ENCODE measurements around the gene CNTRL.
"Not testable (repeated sequence)": the region's sequence is repeated elsewhere in the genome, so short reads cannot be mapped to it uniquely, and the experiment has no call there.

Gene CNTRL

DNA sequence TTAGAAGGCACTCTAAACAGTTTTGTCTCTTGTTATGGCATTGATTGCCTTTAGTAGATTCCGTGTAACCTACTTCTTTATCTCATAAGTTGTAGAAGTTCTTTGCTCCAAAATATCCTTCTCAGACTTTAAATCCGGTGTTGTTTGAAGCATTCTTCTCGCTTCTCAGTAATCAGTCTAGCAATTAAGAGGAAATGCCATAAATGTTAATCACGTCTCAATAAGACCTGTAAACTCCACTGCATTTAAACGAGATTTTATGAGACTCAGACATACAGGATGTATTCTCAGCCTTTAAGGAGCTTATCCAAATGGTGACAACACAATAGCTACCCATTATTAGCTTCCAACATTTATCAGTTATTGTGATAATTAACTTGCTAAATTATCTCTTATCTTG lies 16.9 kb upstream of the CNTRL start:
- no peak for TF ChIP-seq ZNF274 (IDR thresholded peaks at IDR 0.05; ENCODE audit: low read depth, low read length)
- no peak overlapping the region for H3K4me3 ChIP-seq (ENCODE audit: low read length)

DNA sequence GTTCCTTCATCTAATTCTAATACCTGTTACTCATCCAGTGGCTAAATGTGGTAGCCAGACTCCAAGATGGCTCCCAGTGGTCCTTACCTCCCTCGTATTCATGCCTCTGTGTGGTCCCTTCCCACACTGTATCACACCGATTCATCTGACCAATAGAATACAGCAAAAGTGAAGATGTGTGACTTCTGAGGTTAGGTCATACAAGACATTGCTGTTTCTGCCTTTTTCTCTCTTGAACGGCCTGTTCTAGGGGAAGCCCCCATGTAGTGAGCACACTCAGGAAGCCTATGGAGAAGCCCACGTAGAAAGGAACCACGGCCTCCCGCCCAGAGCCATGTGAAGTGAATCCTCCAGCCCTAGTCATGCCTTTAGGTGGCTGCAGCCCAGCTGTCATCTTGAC lies 15.2 kb upstream of the CNTRL start:
- TF ChIP-seq ZNF274 (IDR thresholded peaks at IDR 0.05; ENCODE audit: low read depth, low read length) = no peak

DNA sequence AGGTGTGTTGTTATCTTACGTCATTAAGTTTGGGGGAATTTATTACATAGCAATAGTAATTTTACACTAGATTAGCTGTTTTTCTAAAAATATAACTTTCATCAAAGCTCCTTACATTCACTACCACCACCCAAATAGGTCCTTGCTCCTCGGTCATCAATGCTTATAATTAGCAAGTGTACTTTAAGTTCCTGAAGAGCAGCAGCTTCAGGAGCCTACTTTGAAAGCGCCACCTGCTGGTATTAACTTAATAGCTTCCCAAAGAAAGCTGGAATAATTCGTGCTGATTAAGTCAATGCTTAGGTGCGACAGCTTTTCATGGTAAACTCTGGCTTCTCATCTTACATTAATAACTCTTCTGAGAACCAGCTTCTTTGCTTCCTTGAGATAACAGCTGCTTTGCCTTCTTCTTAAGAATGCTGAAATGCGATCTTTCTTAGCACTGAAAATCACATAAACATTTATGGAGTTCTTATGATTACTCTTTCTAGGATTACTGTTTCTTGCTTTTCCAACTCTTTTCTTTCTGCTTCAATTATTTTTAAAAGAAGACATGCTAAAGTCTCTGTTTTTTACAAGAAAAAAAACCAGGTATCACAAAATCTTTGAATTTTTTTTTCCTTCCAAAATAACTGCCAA lies 14.6 kb upstream of the CNTRL start:
- H3K4me3 ChIP-seq (ENCODE audit: low read length) = no peak overlapping the region
- TF ChIP-seq ZNF274 (IDR thresholded peaks at IDR 0.05; ENCODE audit: low read depth, low read length) = no peak

More for the DNA sequence above, 15.2 kb upstream of the CNTRL start:
- no peak overlapping the region for H3K4me3 ChIP-seq (ENCODE audit: low read length)

DNA sequence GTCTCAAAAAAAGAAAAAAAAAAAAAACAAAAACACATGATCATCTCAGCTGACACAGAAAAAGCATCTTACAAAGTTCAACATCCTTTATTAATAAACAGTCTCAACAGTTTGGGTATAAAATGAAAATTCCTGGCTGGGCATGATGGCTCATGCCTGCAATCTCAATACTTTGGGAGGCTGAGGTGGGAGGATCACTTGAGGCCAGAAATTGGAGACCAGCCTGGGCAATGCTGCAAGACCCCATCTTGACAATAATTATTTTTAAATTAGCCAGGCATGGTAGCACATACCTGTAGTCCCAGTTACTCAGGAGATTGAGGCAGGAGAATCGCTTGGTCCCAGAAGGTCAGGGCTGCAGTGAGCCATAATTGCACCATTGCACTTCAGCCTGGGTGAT lies 7.9 kb upstream of the CNTRL start:
- H3K4me3 ChIP-seq (ENCODE audit: low read length) = no peak overlapping the region
- TF ChIP-seq ZNF274 (IDR thresholded peaks at IDR 0.05; ENCODE audit: low read depth, low read length) = no peak

DNA sequence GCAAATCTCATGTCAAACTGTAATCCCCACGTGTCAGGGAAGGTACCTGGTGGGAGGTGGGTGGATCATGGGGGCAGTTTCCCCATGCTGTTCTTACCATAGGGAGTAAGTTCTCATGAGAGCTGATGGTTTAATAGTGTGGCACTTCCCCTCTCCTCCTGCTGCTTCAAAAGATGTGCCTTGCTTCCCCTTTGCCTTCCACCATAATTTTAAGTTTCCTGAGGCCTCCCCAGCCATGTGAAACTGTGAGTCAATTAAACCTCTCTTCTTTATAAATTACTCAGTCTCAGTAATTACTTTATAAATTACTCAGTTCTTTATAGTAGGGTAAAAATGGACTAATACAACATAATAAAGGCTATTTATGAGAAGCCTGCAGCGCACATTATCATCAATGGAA lies 7.1 kb upstream of the CNTRL start:
- TF ChIP-seq ZNF274 (IDR thresholded peaks at IDR 0.05; ENCODE audit: low read depth, low read length) = no peak

DNA sequence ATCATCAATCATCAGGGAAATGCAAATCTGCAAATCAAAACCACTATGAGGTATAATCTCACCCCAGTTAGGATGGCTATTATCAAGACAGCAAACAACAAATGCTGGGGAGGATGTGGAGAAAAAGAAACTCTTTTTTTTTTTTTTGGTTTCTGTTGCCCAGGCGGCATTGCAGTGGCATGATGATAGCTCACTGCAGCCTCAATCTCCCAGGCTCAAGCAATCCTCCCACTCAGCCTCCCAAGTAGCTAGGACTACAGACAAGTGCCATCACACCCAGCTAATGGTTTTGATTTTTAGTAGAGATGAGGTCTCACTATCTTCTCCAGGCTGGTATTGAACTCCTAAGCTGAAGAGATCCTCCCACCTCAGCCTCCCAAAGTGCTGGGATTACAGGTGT lies 5.4 kb upstream of the CNTRL start:
- no peak for TF ChIP-seq ZNF274 (IDR thresholded peaks at IDR 0.05; ENCODE audit: low read depth, low read length)

More for the DNA sequence above, 7.1 kb upstream of the CNTRL start:
- H3K4me3 ChIP-seq (ENCODE audit: low read length) = no peak overlapping the region

DNA sequence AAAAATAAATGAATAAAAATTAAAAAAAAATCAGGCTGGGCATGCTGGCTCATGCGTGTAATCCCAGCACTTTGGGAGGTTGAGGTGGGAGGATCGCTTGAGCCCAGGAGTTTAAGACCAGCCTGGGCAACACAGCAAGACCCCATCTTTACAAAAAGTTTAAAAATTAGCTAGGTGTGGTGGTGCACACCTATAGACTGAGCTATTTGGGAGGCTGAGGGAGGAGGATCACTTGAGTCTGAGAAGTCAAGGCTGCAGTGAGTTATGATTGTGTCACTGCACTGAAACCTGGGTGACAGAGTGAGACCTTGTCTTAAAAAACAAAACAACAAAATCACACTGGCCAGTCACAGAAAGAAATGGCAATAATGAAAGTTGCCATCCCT lies 3.4 kb upstream of the CNTRL start:
- peak overlapping the region; percentile 67; the same call in 1 of the 2 replicates for H3K4me3 ChIP-seq (ENCODE audit: low read length)
- TF ChIP-seq ZNF274 (IDR thresholded peaks at IDR 0.05; ENCODE audit: low read depth, low read length) = no peak

More for the DNA sequence above, 5.4 kb upstream of the CNTRL start:
- H3K4me3 ChIP-seq (ENCODE audit: low read length) = no peak overlapping the region

DNA sequence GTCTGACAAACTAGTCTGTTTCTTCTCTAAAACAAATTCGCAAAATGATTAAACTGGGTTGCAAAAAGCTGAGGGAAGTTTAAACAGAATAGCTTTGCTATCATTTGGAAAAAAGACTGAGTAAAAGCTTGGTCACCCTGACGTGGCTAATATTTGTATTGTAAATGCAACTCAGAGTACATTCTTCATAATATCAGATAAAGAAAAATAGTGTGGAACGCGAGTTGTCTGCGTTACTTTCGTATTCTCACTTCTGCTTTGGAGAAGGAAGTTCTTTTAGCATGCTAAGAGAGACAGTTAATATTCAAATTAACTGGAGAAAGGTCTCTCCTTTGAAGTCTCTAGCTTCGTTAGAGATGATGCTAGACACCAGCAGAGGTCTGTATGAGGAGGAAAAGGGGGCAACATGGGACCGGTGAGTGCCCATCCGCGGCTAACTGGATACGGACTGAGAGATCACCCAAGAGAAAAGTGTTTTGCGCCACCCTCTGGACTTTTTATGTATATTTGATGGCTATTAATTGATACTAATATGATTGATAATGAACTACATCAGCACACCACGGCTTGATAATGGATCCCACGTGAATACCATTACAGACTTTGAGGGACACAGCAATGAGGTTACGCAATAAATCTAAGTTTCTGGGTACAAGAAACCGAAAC lies 2.9 kb upstream of the CNTRL start:
- no peak for TF ChIP-seq ZNF274 (IDR thresholded peaks at IDR 0.05; ENCODE audit: low read depth, low read length)
- H3K4me3 ChIP-seq (ENCODE audit: low read length) = peak overlapping the region; percentile 84; the same call in 1 of the 2 replicates

DNA sequence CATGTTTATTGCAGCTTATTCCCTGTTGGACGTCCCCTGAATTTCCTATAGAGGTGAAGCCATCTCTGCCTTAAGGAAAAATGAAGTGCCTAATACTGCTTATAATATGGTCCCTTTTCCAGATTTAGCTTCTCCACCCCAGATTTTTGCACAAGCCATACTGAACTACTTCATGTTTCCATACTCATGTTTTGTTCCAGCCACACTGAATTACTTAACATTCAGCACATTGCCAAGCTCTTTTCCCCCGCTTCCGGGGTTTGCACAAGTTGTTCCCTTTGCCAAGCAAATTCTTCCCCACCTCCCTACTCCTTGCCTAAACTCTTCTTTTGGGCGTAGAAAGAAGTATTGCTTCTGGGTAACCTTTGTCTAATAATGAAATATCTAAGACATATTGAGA lies 1.7 kb upstream of the CNTRL start:
- peak overlapping the region; percentile 89; the same call in 1 of the 2 replicates for H3K4me3 ChIP-seq (ENCODE audit: low read length)

DNA sequence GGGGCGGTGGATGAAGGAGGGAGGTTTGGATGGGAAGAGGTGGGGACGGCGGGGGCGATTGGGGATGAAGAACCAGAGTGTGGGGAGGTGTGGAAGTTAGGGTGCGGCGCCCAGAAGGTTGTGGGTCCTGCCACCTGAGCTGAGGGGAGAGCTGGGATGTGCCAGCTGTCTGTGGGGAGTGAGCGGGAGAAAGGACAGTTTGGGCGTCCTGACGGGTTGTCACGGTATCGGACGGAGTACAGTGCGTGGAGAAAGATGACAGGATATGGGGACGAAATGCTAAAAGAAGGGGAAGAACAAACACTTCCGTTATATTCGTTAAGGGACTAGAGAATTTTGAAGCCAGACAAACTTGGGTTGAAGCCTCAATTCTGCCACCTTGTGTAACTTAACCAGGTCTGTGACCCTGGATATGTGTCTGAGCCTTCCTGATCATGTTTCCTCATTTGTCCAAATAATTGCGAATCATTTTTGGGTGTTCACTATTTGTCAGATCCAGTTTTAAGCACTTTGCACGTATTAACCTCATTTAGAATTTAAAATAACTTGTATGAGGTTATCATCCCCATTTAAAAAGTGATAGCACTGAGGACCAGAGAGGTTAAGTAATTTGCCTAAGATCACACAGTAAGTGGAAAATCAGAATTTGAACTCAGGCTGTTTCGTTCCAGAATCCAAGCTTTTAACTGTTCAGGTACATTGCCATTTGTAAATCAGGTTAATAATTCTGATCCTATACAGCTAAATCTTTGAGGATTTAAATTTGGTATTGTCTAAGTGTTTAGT lies 689 bp downstream of the CNTRL start:
- H3K4me3 ChIP-seq (ENCODE audit: low read length) = peak overlapping the region; percentile 89
- no peak for TF ChIP-seq ZNF274 (IDR thresholded peaks at IDR 0.05; ENCODE audit: low read depth, low read length)

More for the DNA sequence above, 1.7 kb upstream of the CNTRL start:
- no peak for TF ChIP-seq ZNF274 (IDR thresholded peaks at IDR 0.05; ENCODE audit: low read depth, low read length)

DNA sequence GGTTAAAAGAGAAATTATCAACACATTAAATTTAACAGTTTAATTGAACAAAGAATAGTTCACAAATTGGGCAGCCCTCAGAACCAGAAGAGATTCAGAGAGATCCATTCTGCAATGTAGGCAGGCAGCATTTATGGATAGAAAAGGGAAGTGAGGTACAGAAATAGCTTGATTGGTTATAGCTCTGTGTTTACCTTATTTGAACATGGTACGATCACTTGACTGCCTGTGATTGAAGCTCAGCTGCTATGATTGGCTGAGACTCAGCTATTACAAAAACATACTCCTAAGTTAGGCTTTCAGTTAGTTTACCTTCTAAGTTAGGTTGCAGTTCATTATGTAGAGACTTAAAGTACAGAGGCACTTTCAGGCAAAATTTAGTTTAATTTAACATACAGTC lies 7.3 kb downstream of the CNTRL start:
- H3K4me3 ChIP-seq (ENCODE audit: low read length) = no peak overlapping the region
- no peak for TF ChIP-seq ZNF274 (IDR thresholded peaks at IDR 0.05; ENCODE audit: low read depth, low read length)

DNA sequence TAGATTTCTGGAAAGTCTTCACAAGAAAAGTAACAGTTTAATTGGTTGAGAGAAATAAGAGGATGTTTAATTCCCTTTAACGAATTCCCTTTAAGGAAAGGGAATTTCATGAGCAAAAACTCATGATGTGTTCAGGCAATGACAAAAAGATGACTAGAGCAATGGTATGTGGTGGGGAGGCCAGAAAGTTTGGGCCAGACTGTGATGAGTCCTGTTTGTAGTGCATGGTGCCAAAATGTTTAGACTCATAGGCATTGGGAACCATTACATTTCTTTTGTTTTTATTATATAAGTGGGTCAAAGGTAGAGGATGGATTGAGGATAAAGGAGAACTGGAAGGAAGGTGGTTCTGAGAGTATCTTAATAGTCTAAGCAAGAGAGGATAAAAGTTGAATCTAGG lies 10.9 kb downstream of the CNTRL start:
- H3K4me3 ChIP-seq (ENCODE audit: low read length) = no peak overlapping the region
- no peak for TF ChIP-seq ZNF274 (IDR thresholded peaks at IDR 0.05; ENCODE audit: low read depth, low read length)

DNA sequence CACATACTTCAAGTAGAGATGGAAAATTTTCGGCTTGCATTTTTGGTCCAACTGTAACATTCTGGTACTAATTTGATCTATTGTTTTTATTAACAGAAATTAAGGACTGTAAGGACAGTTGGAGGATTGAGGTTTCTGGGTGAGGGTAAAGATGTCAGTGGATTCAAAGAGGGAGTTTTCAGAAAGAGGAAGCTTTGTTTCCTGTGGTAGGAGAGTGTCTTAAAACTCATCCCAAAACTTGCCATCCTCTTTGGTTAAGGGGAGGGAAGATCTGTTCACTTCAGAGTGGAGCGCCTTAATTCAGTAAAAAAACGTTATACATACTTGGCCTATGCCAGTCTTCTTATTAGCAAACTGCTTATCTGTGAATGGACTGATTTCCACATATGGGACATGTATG lies 13.8 kb downstream of the CNTRL start:
- no peak overlapping the region for H3K4me3 ChIP-seq (ENCODE audit: low read length)
- TF ChIP-seq ZNF274 (IDR thresholded peaks at IDR 0.05; ENCODE audit: low read depth, low read length) = no peak

DNA sequence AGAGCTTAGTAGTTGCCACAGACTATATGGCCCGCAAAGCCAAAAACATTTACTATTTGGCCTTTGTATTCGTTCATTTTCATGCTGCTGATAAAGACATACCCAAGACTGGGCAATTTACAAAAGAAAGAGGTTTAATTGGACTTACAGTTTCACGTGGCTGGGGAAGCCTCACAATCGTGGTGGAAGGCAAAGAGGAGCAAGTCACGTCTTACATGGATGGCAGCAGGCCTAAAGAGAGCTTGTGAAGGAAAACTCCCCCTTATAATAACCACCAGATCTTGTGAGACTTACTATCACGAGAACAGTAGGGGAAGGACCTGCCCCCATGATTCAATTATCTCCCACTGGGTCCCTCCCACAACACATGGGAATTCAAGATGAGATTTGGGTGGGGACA lies 16.0 kb downstream of the CNTRL start:
- not testable (repeated sequence) for H3K4me3 ChIP-seq (ENCODE audit: low read length)

DNA sequence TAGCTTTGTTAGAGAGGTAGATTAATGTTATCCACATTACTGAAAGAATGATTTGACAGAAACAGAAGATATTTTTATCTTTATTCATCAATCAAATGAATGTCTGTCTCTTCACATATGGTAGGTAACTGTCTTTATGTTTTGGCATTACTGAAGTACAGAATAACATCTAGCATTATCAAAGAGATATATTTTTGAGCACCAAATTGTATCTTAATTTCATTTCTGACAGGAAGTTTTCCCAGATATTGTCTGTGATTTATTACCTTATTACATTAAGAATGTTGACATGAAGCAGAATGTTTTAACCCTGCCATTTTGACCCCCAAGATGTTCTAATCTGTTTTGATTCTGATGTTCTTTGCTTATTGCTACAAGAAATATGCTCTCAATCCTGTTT lies 20.3 kb downstream of the CNTRL start:
- no peak overlapping the region for H3K4me3 ChIP-seq (ENCODE audit: low read length)
- no peak for TF ChIP-seq ZNF274 (IDR thresholded peaks at IDR 0.05; ENCODE audit: low read depth, low read length)
